Fibroblast of pulmonary artery (primary cell): ENCODE results near the gene CDK7.
"Not testable (repeated sequence)": the region's sequence is repeated elsewhere in the genome, so short reads cannot be mapped to it uniquely, and the experiment has no call there.

Experiments
- DNase-seq: peaks from one replicate; pipeline ENCODE4 v3.0.0-alpha.2; 2010; ENCODE audit warnings: low read depth
- H3K4me3 ChIP-seq: replicated peaks from 2 replicates; pipeline ENCODE4 v1.5.1; 2011; ENCODE audit warnings: low read depth, mild to moderate bottlenecking, control low read depth, low read length, moderate library complexity
- CTCF ChIP-seq: IDR thresholded peaks from 2 replicates; pipeline ENCODE4 v1.5.1; 2011; ENCODE audit warnings: mild to moderate bottlenecking, control low read depth, low read length, inconsistent platforms; ENCODE audit errors: missing control alignments

Gene CDK7

GRCh38 chr5:69219939-69220338 is 14.7 kb upstream of the CDK7 start:
- no peak for TF ChIP-seq CTCF
- no peak overlapping the region for H3K4me3 ChIP-seq
- DNase-seq: no peak

GRCh38 chr5:69220371-69220770 is 14.3 kb upstream of the CDK7 start:
- DNase-seq, H3K4me3 ChIP-seq: not testable (repeated sequence)

GRCh38 chr5:69220833-69221232 is 13.9 kb upstream of the CDK7 start:
- not testable (repeated sequence) for DNase-seq, H3K4me3 ChIP-seq

GRCh38 chr5:69224520-69224919 is 10.2 kb upstream of the CDK7 start:
- H3K4me3 ChIP-seq: no peak overlapping the region
- no peak for TF ChIP-seq CTCF
- no peak for DNase-seq

GRCh38 chr5:69225860-69226259 is 8.8 kb upstream of the CDK7 start:
- DNase-seq: no peak
- H3K4me3 ChIP-seq: no peak overlapping the region
- TF ChIP-seq CTCF: no peak

- no peak for TF ChIP-seq CTCF
- H3K4me3 ChIP-seq: no peak overlapping the region
- no peak for DNase-seq
Measured at GRCh38 chr5:69230181-69230580, 4.5 kb upstream of the CDK7 start.

GRCh38 chr5:69231281-69231680 is 3.4 kb upstream of the CDK7 start:
- TF ChIP-seq CTCF: no peak
- DNase-seq: no peak
- no peak overlapping the region for H3K4me3 ChIP-seq

GRCh38 chr5:69231851-69232250 is 2.8 kb upstream of the CDK7 start:
- TF ChIP-seq CTCF: no peak
- DNase-seq: no peak
- H3K4me3 ChIP-seq: no peak overlapping the region

- not testable (repeated sequence) for DNase-seq, H3K4me3 ChIP-seq
Measured at GRCh38 chr5:69236733-69237132, 2.0 kb downstream of the CDK7 start.
